Upper lobe of right lung (tissue), 1 donor: ENCODE results near the gene MPPED1. TPM values are rescaled to one million over a fixed set of nuclear protein-coding genes. Genes with fewer than 3 reads are reported as not detected.
A peak's percentile ranks its signal among the peaks of the same experiment; 100 is the strongest.

Source experiments
- ATAC-seq: fragments of 200-7000 bp; cut with Tn5 transposase; one replicate; pipeline ENCODE4 v1.9.1; 2020; ENCODE audit warnings: mild to moderate bottlenecking, moderate library complexity
- DNase-seq: peaks from one replicate; pipeline ENCODE4 v3.0.0-alpha.2; 2020
- H3K27ac ChIP-seq: fragments of 200-600 bp; one replicate; pipeline ENCODE4 v1.8.0; 2022
- H3K27me3 ChIP-seq: fragments of 200-600 bp; one replicate; pipeline ENCODE4 v1.8.0; 2022; ENCODE audit warnings: mild to moderate bottlenecking
- H3K36me3 ChIP-seq: fragments of 200-600 bp; one replicate; pipeline ENCODE4 v1.8.0; 2022
- H3K4me1 ChIP-seq: fragments of 200-600 bp; one replicate; pipeline ENCODE4 v1.8.0; 2022
- H3K4me3 ChIP-seq: fragments of 200-600 bp; one replicate; pipeline ENCODE4 v1.8.0; 2022; ENCODE audit warnings: mild to moderate bottlenecking
- H3K9me3 ChIP-seq: fragments of 200-600 bp; one replicate; pipeline ENCODE4 v1.8.0; 2022
- intact Hi-C: fragments of 100-400 bp; cut with DNase I; formaldehyde crosslinking; loops from one replicate; pipeline ENCODE4 v1.11.0; 2022
- total RNA-seq: library from RNA; stranded (reverse); fragmentation: NEBNext Ultra II Directional; extraction: Animal tissue kit (Norgen Biotek cat#: 25700); gene quantifications from one replicate; pipeline ENCODE4 v1.2.1, GENCODE V29; 2021
- TF ChIP-seq, protein P1 (sequence below): fragments of 200-600 bp; IDR thresholded peaks from one replicate; pipeline ENCODE4 v1.8.0; 2022; ENCODE audit warnings: antibody characterized with exemption
- donor health status: DM: no; HTN: yes; CAD: no; lungs with severe emphysema.

The MPPED1 gene
- total RNA-seq, 1 donor from 2014 or later: not detected

- Histone ChIP-seq H3K36me3 (no peaks in the 10 kb centered on the region), H3K27me3 (no peaks in the 10 kb centered on the region), H3K4me3 (no peak overlapping the region), H3K27ac (no peak overlapping the region), H3K9me3 (no peaks in the 10 kb centered on the region), H3K4me1 (no peaks in the 10 kb centered on the region)
- DNase-seq (peak; percentile 37), ATAC-seq (no peak)
- intact Hi-C loops: no loop called here
- TF ChIP-seq, protein P1, sequence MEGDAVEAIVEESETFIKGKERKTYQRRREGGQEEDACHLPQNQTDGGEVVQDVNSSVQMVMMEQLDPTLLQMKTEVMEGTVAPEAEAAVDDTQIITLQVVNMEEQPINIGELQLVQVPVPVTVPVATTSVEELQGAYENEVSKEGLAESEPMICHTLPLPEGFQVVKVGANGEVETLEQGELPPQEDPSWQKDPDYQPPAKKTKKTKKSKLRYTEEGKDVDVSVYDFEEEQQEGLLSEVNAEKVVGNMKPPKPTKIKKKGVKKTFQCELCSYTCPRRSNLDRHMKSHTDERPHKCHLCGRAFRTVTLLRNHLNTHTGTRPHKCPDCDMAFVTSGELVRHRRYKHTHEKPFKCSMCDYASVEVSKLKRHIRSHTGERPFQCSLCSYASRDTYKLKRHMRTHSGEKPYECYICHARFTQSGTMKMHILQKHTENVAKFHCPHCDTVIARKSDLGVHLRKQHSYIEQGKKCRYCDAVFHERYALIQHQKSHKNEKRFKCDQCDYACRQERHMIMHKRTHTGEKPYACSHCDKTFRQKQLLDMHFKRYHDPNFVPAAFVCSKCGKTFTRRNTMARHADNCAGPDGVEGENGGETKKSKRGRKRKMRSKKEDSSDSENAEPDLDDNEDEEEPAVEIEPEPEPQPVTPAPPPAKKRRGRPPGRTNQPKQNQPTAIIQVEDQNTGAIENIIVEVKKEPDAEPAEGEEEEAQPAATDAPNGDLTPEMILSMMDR: no peak
Observed at GRCh38 chr22:43441751-43442150, 29.9 kb downstream of the MPPED1 start.

DNA sequence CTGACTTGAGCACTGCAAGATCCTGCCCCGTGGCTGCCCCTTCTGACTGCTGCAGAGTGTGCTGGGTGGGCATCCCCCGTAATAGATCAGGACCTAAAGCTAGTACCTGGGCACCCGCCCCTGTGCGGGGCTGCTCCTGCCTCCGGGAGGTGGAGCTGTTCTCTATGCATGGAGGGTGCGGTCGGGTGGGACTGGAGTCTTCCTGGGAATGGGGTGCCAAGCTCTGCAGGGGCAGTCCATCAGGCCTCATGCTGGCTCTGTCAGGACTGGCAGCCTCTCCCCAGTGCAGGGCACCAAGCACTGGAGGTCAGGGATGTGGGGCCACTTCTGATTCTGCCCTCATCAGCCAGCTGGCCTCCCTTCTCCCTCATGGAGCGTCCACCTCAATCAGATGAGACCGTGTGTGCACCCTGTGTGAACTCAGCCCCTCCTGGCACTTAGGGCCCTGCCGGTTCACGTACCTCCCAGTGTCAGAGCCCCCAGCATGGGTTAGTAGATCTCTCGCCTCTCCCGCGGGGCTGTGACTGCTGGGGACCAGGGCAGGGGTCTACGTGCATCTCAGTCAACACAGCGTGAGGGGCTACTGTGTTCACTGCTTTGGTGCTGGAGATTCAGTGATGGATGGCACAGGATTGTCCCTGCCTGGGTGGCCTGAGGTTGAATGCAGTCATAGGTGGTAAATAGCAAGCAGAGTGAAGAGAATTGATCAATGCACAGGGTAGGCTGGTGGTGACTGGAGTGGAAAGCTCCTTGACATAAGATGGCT lies 30.8 kb downstream of the MPPED1 start:
- no peaks in the 10 kb centered on the region for H3K27me3 ChIP-seq
- no peaks in the 10 kb centered on the region for H3K36me3 ChIP-seq
- TF ChIP-seq, protein P1: no peak
- intact Hi-C loops: no loop called here
- no peak overlapping the region for H3K27ac ChIP-seq
- no peak for ATAC-seq
- H3K4me1 ChIP-seq: no peaks in the 10 kb centered on the region
- no peak overlapping the region for H3K4me3 ChIP-seq
- DNase-seq: peak; percentile 52
- H3K9me3 ChIP-seq: no peaks in the 10 kb centered on the region

DNA sequence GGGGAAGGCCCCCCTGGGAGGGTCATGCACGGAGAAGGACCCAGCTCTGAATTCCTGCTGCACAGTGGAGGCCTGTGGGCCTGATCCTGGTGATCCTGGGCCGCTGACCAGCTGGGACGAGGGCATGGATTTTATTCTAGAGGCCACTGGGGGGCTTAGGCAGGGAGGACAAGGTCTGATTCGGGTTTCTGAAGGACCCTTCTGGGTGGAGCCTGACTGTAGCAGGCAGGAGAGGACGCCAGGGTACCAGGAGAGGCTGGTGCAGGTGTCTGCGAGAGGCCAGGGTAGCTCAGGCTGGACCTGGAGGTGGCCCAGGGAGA lies 31.3 kb downstream of the MPPED1 start:
- Histone ChIP-seq H3K4me3 (no peak overlapping the region), H3K27me3 (no peaks in the 10 kb centered on the region), H3K4me1 (no peaks in the 10 kb centered on the region), H3K9me3 (no peaks in the 10 kb centered on the region), H3K36me3 (no peaks in the 10 kb centered on the region), H3K27ac (no peak overlapping the region)
- DNase-seq (peak; percentile 44), ATAC-seq (no peak)
- TF ChIP-seq, protein P1: no peak
- intact Hi-C loops: no loop called here

DNA sequence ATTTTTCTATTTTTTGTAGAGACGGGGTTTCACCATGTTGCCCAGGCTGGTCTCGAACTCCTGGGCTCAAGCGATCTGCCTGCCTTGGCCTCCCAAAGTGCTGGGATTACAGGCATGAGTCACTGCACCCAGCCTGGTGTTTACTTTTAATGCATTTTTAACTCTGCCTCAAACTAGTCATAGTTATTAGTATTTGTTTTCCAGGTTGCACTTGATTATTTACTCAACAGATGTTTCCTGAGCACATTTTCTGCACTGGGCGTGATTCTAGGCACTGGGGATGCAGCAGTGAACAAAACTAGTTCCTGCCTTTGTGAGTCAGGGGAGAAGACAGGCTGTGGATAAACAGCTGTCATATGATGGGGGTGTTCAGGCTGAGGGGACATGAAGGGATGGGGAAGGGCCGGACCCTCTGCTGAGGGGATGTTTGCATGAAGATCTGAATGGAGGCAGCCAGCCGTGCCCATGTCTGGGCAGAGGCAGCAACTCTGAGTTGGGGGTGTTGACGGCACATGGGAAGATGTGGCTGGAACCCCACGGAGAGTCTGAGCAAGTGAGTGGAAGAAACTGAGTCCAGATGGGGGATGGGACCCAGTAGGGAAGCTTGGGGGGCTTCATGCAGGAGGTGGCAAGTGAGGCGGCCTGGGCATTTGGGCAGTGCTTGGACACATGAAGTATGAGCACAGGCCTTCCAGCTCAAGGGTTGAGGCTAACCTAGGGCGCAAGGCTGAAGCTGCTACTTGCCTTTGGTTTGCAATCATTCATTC lies 34.4 kb downstream of the MPPED1 start:
- DNase-seq: peak; percentile 36

GRCh38 chr22:43446916-43447315 lies 35.1 kb downstream of the MPPED1 start:
- no peak for ATAC-seq
- peak; percentile 30 for DNase-seq
- no peaks in the 10 kb centered on the region for H3K9me3 ChIP-seq
- H3K27ac ChIP-seq: no peak overlapping the region
- H3K27me3 ChIP-seq: peaks cover 7% of the 10 kb centered on the region
- intact Hi-C loops: no loop called here
- H3K4me3 ChIP-seq: no peak overlapping the region
- H3K36me3 ChIP-seq: no peaks in the 10 kb centered on the region
- H3K4me1 ChIP-seq: no peaks in the 10 kb centered on the region
- TF ChIP-seq, protein P1: no peak

More for the DNA sequence above, 34.4 kb downstream of the MPPED1 start:
- H3K9me3 ChIP-seq: no peaks in the 10 kb centered on the region
- peaks cover 2% of the 10 kb centered on the region for H3K27me3 ChIP-seq
- no peaks in the 10 kb centered on the region for H3K36me3 ChIP-seq
- H3K4me1 ChIP-seq: no peaks in the 10 kb centered on the region
- TF ChIP-seq, protein P1: no peak
- intact Hi-C loops: no loop called here
- no peak overlapping the region for H3K4me3 ChIP-seq
- H3K27ac ChIP-seq: no peak overlapping the region
- no peak for ATAC-seq
